NCI-H1930 (cell line): ENCODE measurements around the gene NPPC.
A peak's percentile ranks its signal among the peaks of the same experiment; 100 is the strongest.
"Not testable (repeated sequence)": the region's sequence is repeated elsewhere in the genome, so short reads cannot be mapped to it uniquely, and the experiment has no call there.

Experiments
- DNase-seq, 2 experiments: peaks; one replicate each; lab custom pipeline; 2025; lab: John Stamatoyannopoulos, UW

NPPC gene, protein sequence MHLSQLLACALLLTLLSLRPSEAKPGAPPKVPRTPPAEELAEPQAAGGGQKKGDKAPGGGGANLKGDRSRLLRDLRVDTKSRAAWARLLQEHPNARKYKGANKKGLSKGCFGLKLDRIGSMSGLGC

DNA sequence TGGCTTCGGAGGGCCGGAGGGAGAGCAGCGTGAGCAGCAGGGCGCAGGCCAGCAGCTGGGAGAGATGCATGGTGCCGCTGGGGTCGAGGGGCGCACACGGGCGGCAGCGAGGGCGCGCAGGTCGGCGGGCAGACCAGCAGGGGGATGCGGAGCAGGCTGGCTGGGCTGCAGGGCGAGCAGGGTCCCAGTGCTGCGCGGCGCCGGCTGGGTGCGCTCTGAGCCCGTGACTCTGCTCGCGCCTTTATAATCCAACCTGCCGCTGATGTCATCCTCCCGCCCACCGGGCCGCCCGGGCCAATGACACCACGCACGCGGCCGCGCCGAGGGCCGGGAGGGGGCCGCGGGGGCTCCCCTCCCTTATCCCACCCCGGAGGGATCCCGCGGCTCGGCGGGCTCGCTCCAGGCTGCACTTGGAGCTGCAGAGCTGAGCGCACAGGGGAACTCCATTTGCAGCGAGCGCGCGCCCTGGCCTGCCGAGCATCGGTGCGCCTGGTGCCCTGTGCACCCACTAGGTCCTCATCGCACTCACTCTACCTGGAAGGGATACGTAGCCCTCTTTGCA is at the start of gene NPPC:
TSS of gene NPPC (minus strand) at position 217 of the 562 bp plus-strand sequence. CDS start at position 70, 147 bp downstream.
- DNase-seq: peak; percentile 77 to 88

DNA sequence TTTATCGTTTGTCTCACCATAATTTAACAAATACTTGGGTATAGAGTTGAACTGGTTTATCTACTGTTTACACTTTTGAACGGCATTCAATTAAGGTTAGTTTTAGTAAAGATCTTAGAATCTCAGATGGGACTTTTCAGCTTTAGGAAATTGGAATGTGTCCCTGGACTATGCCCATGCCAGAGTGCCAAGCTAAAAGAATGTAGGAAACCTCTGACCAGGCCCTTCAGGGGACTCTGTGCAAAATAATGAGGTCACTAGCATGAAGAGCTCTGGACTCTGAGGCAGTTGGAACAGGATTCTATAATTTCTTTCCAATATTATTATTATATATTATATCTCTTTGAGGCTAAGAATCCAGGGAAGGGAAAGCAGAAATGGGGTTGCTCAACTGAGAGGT is 48.8 kb upstream of the NPPC start:
- no peak for DNase-seq

DNA sequence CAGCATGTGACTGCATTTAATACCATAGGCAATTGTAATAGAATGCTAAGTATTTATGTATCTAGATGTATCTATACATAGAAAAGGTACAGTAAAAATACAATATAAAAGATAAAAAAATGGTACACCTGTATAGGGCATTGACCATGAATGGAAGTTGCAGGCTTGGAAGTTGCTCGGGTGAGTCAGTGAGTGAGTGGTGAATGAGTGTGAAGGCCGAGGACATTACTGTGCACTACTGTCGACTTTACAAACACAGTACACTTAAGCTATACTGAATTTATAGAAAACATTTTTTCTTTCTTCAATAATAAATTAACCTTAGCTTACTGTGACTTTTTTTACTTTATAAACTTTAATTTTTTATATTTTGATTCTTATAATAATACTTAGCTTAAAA is 44.3 kb upstream of the NPPC start:
- no peak for DNase-seq

DNA sequence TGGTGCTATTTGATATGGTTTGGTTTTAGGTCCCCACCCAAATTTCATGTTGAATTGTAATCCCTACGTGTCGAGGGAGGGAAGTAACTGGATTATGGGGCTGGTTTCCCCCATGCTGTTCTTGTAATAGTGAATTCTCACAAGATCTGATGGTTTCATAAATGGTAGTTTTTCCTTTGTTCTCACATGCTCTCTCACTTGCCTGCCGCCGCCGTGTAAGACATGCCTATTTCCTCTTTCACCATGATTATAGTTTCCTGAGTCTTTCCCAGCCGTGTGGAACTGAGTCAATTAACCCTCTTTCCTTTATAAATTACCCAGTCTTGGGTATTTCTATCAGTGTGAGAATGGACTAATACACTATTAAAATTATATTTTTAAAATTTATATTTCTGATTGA is 42.6 kb upstream of the NPPC start:
- DNase-seq: no peak

DNA sequence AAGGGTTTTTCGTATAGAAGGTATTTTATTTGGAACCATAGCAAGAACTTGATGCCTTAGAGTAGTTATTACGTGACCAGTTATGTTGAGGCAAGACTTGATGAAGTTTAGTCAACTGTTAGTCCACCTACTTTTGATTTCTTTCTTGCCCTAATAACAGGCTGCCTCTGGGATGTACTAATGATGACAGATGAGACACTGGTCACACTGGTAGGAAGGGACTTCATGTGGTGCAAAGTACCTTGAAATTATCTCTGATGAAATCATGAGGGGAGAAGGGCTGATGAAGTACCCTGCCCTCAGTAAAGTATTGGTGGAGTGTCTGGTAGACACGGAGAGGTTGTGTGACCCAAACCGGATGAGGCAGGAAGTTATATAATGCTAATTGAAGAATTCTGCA is 40.7 kb upstream of the NPPC start:
- no peak for DNase-seq

DNA sequence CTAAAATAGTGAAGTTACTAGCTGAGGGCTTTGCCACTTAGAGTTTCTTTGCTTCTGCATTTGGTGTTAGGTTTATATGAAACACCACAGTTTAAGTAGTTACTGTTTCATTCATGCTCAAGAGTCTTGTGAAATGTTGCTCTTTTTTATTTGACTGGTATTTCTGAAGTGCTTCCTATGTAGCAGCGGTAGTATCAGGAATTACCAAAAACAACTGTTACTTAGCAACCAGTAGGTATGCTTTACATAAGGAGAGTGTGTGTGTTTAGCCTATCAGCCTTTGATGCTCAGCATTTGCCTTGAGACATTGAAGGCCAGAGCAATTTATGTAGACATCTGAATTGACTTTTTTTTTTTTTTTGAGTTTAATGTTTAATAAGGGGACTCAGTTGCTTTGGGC is 38.9 kb upstream of the NPPC start:
- no peak for DNase-seq

DNA sequence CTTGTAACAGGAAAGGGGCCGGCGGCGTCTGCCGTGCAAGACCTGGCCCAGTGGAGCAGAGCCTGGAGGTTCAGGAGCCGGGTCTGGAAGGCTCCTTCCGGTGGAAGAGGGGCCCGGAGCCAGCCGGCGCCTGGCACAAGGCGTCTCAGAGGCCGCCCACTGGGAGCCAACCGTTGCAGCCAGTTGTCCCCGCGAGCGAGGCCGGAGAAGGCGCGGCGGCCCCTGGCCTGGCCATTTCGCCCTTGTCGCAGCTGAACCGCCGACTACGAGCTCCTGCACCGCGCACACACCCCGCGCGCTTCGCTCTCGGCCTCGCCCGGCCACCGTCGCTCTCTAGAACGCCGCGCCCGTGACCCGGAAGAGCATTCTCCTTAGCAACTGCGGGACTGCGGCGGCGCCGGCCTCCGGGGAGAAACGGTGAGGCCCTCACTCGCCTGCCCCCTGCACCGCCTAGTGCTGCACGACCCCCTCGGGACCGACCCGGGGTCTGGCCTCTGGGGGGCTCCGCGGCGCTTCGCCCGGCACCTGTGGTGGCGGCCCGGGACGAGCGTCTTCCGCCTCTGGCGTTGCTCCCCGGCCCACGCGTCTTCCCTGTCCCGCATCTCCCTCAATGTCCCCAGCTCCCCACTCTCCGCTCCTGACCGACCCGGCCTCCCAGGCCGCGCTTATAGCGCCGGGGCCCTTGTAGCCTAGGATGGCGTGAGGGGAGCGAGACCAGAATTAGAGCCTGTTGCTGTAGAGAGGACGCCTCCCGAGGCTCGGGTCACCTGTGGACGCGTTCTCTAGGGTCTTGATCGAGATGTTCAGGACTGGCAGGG is 35.4 kb upstream of the NPPC start, which contains the start of gene DIS3L2:
TSS of gene DIS3L2 (plus strand) at position 365 of the 818 bp plus-strand sequence. CDS start 53,215 bp downstream, outside the sequence.
- DNase-seq: peak; percentile 59 to 82

DNA sequence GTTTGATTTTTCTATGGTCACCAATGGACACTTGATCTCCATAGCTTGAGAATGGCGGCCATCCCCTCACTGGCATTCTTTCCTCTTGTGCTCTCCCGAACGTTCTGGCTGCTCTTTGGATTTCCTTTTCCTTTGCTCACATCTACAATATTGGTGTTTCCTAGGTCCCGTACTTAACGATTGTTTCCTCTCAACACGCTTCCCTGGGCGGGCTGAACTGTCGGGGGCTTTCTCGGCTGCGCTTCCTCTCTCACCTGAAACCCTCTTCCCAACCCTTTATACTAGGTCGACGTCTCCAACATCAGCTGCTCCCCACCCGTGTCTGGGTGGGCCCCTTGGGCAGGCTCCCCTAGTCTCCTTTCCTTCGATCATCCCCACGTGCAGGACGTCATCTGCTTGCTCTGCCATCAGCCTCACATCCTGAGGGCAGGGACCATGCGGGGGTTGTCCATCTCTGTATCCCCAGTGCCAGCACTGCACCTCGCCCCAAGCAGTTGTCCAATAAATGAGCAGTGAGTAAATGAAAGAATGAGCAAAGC is 34.7 kb upstream of the NPPC start:
- DNase-seq: peak; percentile 26 to 33

DNA sequence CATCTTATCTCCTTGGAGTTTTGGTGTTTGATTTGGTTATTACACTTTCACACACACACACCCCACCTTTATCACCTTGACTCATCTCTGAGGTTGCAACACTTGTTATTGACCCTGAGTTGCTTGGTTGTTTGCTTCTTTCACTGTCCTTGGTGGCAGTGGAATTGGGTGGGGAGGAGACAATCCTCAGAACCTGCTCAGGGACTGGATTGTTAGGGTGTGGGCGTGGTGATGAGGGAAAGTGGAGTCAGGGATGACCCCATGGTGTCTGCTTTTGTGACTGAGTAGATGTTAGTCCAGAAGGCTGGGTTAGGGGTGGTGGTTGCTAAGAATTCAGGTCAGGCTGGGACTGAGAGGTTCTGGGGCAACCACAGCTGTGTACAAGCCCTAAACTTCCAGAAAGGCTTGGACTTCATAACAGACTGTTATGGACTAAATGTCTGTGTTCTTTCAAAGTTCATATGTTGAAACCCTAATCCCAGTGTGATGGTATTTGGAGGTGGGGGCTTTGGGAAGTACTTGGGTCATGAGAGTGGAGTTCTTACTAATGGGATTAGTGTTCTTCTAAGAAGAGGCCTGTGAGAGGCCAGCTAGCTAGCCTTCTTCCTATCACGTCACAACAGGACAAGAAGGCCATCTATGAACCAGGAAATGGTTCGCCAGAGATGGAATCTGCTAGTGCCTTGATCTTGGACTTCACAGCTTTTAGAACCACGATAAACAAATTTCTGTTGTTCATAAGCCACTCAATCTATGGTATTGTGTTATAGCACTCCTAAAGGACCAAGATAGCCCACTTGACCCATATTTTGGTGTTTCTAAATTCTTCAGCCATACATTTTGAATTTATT is 31.9 kb upstream of the NPPC start:
- no peak for DNase-seq

DNA sequence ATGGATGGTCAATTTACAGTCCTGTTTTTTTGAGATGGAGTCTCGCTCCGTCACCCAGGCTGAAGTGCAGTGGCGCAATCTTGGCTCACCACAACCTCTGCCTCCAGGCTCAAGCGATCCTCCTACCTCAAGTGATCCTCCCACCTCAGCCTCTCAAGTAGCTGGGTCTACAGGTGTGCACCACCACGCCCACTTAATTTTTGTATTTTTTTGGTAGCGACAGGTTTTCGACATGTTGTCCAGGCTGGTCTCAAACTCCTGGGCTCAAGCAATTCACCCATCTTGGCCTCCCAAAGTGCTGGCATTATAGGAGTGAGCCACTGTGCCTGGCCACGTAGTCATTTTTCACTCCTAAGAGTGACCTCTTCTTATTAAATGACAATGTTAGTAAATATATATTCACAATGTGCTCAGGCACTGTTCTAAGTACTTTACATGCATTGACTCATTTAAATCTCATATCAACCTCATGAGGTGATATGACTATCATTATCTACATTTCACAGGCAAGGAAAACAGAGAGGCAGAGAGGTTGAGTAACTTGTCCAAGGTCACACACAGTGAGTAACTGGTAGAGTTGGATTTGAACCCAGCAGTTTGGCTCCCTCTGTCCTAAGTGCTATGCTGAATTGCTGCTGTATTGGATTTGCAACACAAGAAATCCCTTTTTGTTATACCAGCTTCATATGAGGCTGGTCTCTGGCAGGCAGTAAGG is 29.7 kb upstream of the NPPC start:
- no peak for DNase-seq

DNA sequence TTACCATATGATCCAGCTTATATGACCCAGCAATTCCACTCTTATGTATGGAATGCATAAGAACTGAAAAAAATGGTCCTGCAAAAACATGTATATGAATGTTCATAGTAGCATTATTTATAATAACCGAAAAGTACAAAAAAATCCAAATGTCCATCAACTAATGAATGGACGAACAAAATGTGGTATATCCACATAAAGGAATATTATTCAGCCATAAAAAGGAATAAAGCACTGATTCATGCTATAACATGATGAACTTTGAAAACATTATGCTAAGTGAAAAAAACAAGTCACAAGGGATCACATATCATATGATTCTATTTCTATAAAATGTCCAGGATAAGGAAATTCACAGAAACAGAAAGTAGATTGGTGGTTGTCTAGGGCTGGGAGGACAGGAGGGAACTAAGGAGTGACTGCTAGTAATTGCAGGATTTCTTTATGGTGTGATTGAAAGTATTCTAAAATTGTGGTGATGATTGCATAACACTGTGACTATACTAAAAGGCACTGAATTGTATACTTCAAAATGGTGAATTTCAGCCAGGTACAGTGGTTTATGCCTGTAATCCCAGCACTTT is 25.3 kb upstream of the NPPC start:
- DNase-seq: no peak

DNA sequence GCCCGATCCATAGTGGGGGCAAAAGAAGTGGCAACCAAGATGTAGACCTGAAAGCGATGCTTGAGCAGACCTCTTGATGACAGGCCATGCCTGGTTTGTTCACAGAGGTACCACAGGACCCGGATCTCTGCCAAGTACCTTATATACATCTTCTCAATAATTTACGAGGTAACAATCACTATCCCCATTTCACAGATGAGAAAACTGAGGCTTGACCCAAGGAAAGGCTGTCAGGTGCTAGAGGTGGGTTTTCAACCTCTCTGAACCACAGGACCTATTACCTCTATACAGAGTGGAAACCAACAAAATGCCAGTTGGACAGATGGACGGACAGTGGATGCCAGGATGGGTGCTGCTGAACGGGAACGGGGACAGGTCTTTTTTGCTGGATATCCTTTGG is 21.5 kb upstream of the NPPC start:
- no peak for DNase-seq

DNA sequence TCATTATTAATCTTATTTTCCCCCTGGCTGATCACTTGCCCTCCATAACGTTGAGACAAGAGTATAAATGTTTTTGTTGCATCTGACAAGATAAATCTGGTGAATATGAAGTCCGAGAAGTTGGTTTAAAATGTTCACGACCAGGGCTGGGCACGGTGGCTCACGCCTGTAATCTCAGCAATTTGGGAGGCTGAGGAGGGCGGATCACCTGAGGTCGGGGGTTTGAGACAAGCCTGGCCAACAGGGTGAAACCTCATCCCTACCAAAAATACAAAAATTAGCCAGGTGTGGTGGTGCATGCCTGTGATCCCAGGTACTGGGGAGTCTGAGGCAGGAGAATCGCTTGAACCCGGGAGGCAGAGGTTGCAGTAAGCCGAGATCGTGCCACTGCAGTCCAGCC is 20.9 kb upstream of the NPPC start:
- not testable (repeated sequence) for DNase-seq

DNA sequence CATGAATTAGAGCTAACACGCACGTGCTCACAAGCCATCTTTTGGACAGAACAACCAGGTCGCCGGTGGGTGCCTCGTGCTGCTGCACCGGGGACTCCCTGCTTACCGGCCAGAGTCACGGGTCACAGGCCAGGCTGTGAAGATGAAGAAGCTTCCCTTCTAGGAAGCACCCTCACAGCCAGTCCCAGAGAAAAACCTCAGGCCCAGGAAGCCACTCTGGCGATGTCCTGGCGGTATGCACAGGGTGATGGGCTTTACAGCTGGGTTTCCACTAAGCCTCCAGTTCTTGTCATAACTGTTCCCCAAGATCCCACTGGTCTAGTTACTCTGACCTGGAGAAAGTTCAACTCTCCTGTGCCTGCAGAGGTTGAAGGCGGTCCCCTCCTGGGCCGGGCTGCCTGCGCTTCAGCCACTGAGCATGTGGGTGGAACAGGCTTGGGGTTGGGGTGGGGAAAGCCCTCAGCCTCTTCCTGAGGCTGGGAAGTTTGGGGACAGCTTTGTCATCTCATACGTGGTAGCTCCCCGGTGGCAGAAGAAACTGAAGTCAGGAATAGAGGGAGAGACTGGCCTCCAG is 20.1 kb upstream of the NPPC start:
- DNase-seq: no peak

DNA sequence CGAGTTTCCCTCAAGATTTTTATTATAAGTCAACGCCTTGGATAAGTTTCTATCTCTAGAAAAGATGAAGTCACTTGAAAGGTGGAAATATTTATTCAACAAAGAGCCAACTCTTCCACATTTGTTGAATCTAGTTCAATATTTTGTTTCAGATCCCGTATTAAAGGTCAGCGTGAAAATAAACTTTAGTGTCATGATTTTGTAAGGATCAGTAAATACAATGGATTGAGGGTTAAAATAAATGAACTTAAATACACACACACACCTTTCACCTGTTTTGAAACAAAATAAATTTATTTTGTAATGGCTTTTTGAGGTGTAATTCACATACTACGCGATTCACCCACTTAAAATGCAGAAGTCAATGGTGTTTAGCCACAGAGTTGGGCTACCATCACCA is 16.0 kb upstream of the NPPC start:
- DNase-seq: no peak

DNA sequence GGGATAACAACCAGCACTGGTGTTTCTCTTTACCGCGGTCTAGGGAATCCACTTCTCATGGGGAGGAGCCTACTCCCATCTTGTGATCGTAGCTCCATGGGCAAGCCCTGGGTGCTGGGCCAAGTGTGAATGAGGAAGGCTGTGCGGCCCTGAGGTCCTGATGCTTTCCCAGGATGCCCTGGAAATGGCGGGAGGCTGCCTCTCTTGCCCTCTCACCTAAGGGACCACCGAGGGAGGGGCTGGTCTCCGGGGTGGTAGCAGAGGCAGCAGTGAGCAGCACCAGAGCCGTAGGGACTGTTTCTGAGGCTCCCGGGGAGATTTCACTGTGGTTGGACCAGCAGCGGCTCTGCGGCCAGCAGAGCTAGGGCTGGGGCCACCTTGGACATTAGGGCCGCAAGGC is 15.5 kb upstream of the NPPC start:
- no peak for DNase-seq

DNA sequence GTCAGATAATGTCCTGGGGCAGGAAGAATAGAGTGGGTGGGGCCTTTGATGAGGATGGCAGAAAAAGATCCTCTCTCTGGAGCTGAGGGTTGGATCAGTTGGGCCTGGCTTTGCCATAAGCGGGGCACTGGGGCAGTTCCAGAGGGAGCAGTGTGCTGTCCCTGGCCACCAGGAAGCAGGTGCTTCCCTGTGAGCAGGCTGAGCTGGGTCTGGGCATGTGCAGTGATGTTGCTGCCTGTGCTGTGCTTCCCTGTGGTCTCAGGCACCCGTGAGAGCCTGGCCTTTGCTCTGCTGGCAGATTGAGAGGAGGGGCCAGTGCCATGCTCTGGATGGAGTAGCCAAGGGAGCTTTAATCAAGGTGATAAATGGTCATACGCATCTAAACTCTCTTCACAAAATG is 14.6 kb upstream of the NPPC start:
- no peak for DNase-seq

DNA sequence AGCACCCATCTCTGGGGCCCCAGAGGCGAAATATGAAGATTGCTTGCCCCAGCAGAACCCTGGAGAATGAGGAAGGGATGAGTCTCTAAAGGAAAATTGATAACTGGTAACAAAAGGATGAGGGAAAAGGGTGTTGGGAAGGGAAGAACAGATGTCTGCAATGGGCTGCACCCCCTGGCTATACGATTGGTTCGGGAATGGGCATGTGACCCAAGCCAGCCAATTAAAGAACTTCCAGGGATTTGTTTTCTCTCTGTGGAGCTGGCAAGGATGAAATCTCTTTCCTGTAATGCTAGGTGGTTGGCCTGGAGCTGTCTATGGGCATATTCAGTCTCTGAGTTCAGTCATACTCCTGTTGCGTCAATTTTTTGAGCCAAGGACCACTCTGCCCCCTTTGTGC is 12.8 kb upstream of the NPPC start:
- no peak for DNase-seq

DNA sequence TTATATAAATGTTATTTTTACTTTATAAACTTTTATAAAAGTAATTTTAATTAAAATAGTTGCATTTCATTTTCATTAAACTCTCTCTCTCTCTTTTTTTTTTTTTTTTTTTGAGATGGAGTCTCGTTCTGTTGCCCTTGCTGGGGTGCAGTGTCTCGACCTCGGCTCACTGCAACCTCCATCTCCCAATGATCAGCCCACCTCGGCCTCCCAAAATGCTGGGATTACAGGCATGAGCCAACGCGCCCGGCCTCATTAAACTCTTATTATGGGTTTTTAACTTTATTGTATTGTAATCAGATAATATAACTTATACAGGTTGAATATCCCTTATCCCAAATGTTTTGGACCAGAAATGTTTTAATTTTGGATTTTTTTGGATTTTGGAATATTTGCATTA is 10.9 kb upstream of the NPPC start:
- DNase-seq: no peak

DNA sequence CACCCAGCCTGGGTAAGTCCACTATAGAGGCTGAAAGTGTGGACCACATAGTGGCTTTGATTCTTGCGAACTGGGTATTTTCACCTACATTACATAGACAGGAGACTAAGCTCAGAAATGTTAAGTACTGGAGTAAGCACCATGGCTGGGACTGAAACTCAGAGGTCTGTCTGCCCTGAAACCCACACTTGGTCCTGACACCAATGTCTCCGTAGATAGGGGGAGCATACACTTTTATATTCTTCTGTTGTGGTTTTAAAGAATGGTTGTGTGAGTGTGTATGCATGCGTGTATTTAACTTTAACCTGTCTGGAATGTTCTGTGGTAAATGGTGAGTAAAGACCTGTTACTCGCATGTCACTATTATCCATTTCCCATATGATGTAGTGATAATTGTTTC is 10.3 kb upstream of the NPPC start:
- no peak for DNase-seq

DNA sequence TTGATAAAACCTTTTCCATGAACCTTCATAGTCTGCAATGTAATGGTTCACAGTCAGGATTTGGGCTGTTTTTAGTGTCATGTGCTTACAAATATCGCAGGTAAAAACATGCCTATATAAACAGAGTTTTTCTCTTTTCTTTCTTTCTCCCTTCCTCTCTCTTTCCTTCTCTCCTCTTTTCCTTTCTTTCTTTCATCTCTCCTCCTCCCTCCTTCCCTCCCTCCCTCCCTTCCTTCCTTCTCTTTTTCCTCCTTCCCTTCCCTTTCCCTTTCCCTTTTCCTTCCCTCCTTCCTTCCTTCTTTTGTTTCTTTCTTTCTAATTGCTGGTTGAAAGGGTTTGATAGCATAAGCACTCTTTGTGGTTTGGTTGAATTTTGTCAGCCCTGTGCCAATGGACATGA is 9.6 kb upstream of the NPPC start:
- no peak for DNase-seq
